ENCODE measurements around the gene VASP.

DNA sequence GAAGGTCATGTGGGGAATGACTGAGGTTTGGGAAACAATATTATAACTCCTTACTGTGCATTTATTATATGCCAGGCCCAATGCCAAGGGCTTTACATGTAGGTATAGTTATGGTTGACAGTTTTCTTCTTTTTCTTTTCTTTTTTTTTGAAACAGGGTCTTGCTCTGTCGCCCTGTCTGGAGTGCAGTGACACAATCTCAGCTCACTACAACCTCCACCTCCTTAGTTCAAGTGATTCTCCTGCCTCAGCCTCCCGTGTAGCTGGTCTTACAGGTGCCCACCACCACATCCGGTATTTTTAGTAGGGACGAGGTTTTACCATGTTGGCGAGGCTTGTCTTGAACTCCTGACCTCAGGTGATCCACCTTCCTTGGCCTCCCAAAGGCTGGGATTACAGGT, 24.2 kb upstream of the VASP start:
- TF ChIP-seq, protein P1, sequence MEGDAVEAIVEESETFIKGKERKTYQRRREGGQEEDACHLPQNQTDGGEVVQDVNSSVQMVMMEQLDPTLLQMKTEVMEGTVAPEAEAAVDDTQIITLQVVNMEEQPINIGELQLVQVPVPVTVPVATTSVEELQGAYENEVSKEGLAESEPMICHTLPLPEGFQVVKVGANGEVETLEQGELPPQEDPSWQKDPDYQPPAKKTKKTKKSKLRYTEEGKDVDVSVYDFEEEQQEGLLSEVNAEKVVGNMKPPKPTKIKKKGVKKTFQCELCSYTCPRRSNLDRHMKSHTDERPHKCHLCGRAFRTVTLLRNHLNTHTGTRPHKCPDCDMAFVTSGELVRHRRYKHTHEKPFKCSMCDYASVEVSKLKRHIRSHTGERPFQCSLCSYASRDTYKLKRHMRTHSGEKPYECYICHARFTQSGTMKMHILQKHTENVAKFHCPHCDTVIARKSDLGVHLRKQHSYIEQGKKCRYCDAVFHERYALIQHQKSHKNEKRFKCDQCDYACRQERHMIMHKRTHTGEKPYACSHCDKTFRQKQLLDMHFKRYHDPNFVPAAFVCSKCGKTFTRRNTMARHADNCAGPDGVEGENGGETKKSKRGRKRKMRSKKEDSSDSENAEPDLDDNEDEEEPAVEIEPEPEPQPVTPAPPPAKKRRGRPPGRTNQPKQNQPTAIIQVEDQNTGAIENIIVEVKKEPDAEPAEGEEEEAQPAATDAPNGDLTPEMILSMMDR (conservative IDR thresholded peaks at IDR 0.05; ENCODE audit: low read depth in 2 of 2), result no peak
- no peak for TF ChIP-seq EZH2 (IDR thresholded peaks at IDR 0.05; ENCODE audit: low read depth, unreplicated experiment)
- no peak for TF ChIP-seq POLR2AphosphoS5 (IDR thresholded peaks at IDR 0.05; ENCODE audit: low read depth)
- no peak for TF ChIP-seq EZH2phosphoT487 (IDR thresholded peaks at IDR 0.05; ENCODE audit: unreplicated experiment)
- TF ChIP-seq ZNF114 (CRISPR knock-in tag; IDR thresholded peaks at IDR 0.05), result no peak

All from GM23338 (cell line).